ENCODE data around the gene NRG3.

NRG3 gene

DNA sequence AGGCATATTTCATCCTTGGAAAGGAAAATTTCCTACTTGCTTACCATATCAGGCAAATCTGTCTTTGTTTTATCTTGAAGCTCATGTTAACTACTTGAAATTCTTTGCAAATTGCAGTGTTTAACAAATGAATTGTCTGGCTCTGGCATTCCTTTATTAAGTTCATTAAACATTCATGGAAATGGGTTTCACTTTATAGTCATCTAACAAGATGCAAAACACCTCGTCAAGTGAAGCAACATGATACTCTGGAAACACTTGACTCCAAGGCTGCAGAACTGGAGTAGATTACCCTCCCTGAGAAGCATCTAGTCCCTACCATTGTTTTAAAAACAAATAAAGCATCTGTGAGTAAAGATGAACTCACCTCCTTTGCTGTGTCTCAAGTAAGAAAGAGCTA is 1086.9 kb downstream of the NRG3 start (continued):
- TF ChIP-seq OSR2 (tag by site-specific recombination; IDR thresholded peaks at IDR 0.05): no peak
- no peak for TF ChIP-seq ZNF837 (tag by site-specific recombination; IDR thresholded peaks at IDR 0.05)
- no peak for TF ChIP-seq ZNF645 (tag by site-specific recombination; IDR thresholded peaks at IDR 0.05)
- TF ChIP-seq ZNF701 (tag by site-specific recombination; IDR thresholded peaks at IDR 0.05): no peak
- TF ChIP-seq ZNF37A (tag by site-specific recombination; IDR thresholded peaks at IDR 0.05): no peak
- TF ChIP-seq, protein P1, sequence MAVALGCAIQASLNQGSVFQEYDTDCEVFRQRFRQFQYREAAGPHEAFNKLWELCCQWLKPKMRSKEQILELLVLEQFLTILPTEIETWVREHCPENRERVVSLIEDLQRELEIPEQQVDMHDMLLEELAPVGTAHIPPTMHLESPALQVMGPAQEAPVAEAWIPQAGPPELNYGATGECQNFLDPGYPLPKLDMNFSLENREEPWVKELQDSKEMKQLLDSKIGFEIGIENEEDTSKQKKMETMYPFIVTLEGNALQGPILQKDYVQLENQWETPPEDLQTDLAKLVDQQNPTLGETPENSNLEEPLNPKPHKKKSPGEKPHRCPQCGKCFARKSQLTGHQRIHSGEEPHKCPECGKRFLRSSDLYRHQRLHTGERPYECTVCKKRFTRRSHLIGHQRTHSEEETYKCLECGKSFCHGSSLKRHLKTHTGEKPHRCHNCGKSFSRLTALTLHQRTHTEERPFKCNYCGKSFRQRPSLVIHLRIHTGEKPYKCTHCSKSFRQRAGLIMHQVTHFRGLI (tag by site-specific recombination; IDR thresholded peaks at IDR 0.05): no peak
- no peak for TF ChIP-seq ZNF335 (tag by site-specific recombination; conservative IDR thresholded peaks at IDR 0.05)

DNA sequence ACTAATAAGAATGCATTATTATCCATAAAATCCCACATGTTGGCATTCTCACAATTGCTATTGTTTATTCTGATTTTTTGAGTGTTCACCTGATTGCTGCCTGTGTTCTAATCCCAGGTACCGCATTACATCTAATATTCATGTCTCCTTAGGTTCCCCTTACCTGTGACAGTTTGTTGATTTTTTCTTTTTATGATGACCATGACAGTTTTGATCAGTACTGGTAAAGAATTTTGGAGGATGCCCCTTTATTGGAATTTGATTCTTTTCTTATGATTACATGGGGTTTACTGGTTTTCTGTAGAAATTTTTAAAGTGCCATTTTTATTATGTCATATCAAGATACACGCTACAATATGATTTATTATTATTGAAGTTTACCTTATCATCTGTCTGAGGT is 1091.1 kb downstream of the NRG3 start:
- H3K27ac ChIP-seq (ENCODE audit: extremely low read depth, low read depth, low read length): no peak overlapping the region
- no peaks in the 10 kb centered on the region for H3K36me3 ChIP-seq (ENCODE audit: control insufficient read depth in 2 of 2, insufficient read depth in 1 of 2, low read length in 2 of 2)
- H3K9me3 ChIP-seq (ENCODE audit: control insufficient read depth, insufficient read depth, low read depth, low read length): no peaks in the 10 kb centered on the region
- CTCF ChIA-PET: interaction anchor here (0.5 to 1.3 kb wide), 3 partner anchors 171 to 1046 kb away, joined by 3 read pairs; no protein-coding TSS in a partner anchor
- H3K4me3 ChIP-seq (ENCODE audit: low read depth, low read length): no peak overlapping the region
- no peaks in the 10 kb centered on the region for H3K4me1 ChIP-seq (ENCODE audit: control insufficient read depth, insufficient read depth, low read length)
- TF ChIP-seq, protein P2, sequence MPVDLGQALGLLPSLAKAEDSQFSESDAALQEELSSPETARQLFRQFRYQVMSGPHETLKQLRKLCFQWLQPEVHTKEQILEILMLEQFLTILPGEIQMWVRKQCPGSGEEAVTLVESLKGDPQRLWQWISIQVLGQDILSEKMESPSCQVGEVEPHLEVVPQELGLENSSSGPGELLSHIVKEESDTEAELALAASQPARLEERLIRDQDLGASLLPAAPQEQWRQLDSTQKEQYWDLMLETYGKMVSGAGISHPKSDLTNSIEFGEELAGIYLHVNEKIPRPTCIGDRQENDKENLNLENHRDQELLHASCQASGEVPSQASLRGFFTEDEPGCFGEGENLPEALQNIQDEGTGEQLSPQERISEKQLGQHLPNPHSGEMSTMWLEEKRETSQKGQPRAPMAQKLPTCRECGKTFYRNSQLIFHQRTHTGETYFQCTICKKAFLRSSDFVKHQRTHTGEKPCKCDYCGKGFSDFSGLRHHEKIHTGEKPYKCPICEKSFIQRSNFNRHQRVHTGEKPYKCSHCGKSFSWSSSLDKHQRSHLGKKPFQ (tag by site-specific recombination; IDR thresholded peaks at IDR 0.05): no peak
- no peak for TF ChIP-seq ZNF140 (tag by site-specific recombination; IDR thresholded peaks at IDR 0.05)
- no peak for TF ChIP-seq ZNF660 (tag by site-specific recombination; IDR thresholded peaks at IDR 0.05)
- POLR2A ChIA-PET: no interaction called here

DNA sequence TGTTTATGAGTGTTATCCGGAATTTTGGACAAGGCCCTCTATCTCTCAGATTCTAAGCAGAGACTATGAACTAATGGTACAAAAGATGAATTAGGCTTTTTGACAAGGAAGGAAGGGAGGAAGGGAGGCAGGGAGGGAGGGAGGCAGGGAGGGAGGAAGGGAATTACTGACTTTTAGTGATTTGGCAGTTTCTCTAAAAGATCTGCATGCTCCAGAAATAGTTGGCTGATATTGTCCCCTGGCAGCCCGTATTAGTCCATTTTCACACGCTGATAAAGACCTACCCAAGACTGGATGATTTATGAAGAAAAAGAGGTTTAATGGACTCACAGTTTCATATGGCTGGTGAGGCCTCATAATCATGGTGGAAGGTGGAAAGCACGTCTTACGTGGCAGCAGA is 1093.5 kb downstream of the NRG3 start:
- H3K27ac ChIP-seq (ENCODE audit: extremely low read depth, low read depth, low read length): no peak overlapping the region
- no peaks in the 10 kb centered on the region for H3K9me3 ChIP-seq (ENCODE audit: control insufficient read depth, insufficient read depth, low read depth, low read length)
- no peaks in the 10 kb centered on the region for H3K4me1 ChIP-seq (ENCODE audit: control insufficient read depth, insufficient read depth, low read length)
- H3K36me3 ChIP-seq (ENCODE audit: control insufficient read depth in 2 of 2, insufficient read depth in 1 of 2, low read length in 2 of 2): no peaks in the 10 kb centered on the region
- no peak overlapping the region for H3K4me3 ChIP-seq (ENCODE audit: low read depth, low read length)
- TF ChIP-seq KLF17 (tag by site-specific recombination; IDR thresholded peaks at IDR 0.05) (no peak), BCL11A (tag by site-specific recombination; IDR thresholded peaks at IDR 0.05; ENCODE audit: low read depth) (no peak), MEIS1 (CRISPR knock-in tag; IDR thresholded peaks at IDR 0.05; ENCODE audit: borderline replicate concordance) (no peak), ZNF654 (tag by site-specific recombination; IDR thresholded peaks at IDR 0.05; ENCODE audit: low read depth) (no peak), ZNF335 (tag by site-specific recombination; conservative IDR thresholded peaks at IDR 0.05) (no peak), ZNF501 (tag by site-specific recombination; IDR thresholded peaks at IDR 0.05) (no peak), ZNF354C (tag by site-specific recombination; IDR thresholded peaks at IDR 0.05; ENCODE audit: borderline replicate concordance, low read depth) (no peak), ZNF138 (tag by site-specific recombination; IDR thresholded peaks at IDR 0.05; ENCODE audit: borderline replicate concordance) (no peak), ZNF341 (tag by site-specific recombination; IDR thresholded peaks at IDR 0.05; ENCODE audit: low read depth) (no peak), ZNF302 (tag by site-specific recombination; IDR thresholded peaks at IDR 0.05; ENCODE audit: low read depth) (no peak)
- POLR2A ChIA-PET: no interaction called here
- CTCF ChIA-PET: interaction anchor here (0.6 to 1.4 kb wide), 5 partner anchors 9 to 1366 kb away, joined by 3 to 7 read pairs (median 3); no protein-coding TSS in a partner anchor

All from HEK293 (cell line).